Transverse colon (tissue), 4 donors: ENCODE measurements around the gene FAM204A. TPM values are rescaled to one million over a fixed set of nuclear protein-coding genes. Genes with fewer than 3 reads are reported as not detected.

Experiments used
- DNase-seq: peaks from one replicate; pipeline ENCODE4 v3.0.0-alpha.2; 2019
- H3K27ac ChIP-seq, 4 donors: fragments of 200-600 bp; sonication (generic); 2 replicates each; pipeline ENCODE4 v1.5.1; 2016 to 2018; ENCODE audit warnings: inconsistent platforms in 4 of 4
- H3K27me3 ChIP-seq: fragments of 200-600 bp; sonication (generic); 2 replicates; pipeline ENCODE4 v1.5.1; 2017; ENCODE audit warnings: inconsistent platforms
- H3K36me3 ChIP-seq, 4 donors: fragments of 200-600 bp; sonication (generic); 2 replicates each; pipeline ENCODE4 v1.5.1; 2017 to 2019; ENCODE audit warnings: inconsistent platforms in 4 of 4
- H3K4me1 ChIP-seq, 4 donors: fragments of 200-600 bp; sonication (generic); 2 replicates each; pipeline ENCODE4 v1.5.1; 2017 to 2020; ENCODE audit warnings: inconsistent platforms in 4 of 4
- H3K4me3 ChIP-seq, 4 donors: fragments of 200-600 bp; sonication (generic); 1 replicate in 1 of 4; 2 replicates in 3 of 4; pipeline versions ENCODE4 v1.5.1 to v1.6.1; 2017 to 2019; ENCODE audit warnings: inconsistent platforms in 4 of 4
- H3K9me3 ChIP-seq, 2 donors: fragments of 200-600 bp; sonication (generic); 2 replicates each; pipeline ENCODE4 v1.5.1; 2017 to 2019; ENCODE audit warnings: inconsistent platforms in 2 of 2
- EP300 ChIP-seq: sonication (generic); formaldehyde crosslinking; IDR thresholded peaks from one replicate; pipeline ENCODE4 v1.6.1; 2017; ENCODE audit warnings: antibody characterized with exemption, low read depth
- POLR2A ChIP-seq: fragments of 450-650 bp; IDR thresholded peaks from one replicate; pipeline ENCODE4 v1.6.1; 2016; ENCODE audit warnings: antibody characterized with exemption, mild to moderate bottlenecking, moderate library complexity
- POLR2AphosphoS5 ChIP-seq, 3 donors: sonication (generic); formaldehyde crosslinking; IDR thresholded peaks; one replicate each; pipeline ENCODE4 v1.6.1; 2016; ENCODE audit warnings: antibody characterized with exemption in 3 of 3
- WGBS, 2 donors: methylation state at CpG; one replicate each; pipeline ENCODE4 v1.1.5; 2018; ENCODE audit warnings: low coverage in 1 of 2; 5-methylcytosine and 5-hydroxymethylcytosine counted together
- in situ Hi-C, 4 donors: fragments of 200-750 bp; cut with MboI; loops; one replicate each; pipeline versions ENCODE4 v1.15.0 to v1.15.1; 2017; ENCODE audit warnings: low sequenced_read_pairs in 3 of 4, low pct_ligation_motif_present in 1 of 4, low pct_unique_long_range_greater_than_20kb in 1 of 4
- intact Hi-C: fragments of 100-400 bp; cut with DNase I; formaldehyde crosslinking; loops from one replicate; pipeline ENCODE4 v1.15.1; 2023; ENCODE audit warnings: low total_unique reads
- total RNA-seq, 4 donors: library from RNA; depleted of rRNA; stranded (reverse); fragments of >200 nt; gene quantifications; one replicate each; pipeline ENCODE4 v1.1.0, GENCODE V29; 2016
- TF ChIP-seq, protein P1 (sequence below), 5 experiments: fragments of 200-600 bp in 3 of 5; fragments of 450-650 bp in 2 of 5; sonication (generic) in 3 of 5; IDR thresholded peaks; 1 replicate in 2 of 5; 2 replicates in 3 of 5; pipeline ENCODE4 v1.5.1; 2016 to 2017; ENCODE audit warnings: antibody characterized with exemption in 5 of 5, inconsistent platforms in 3 of 5, mild to moderate bottlenecking in 2 of 5, moderate library complexity in 1 of 5

FAM204A gene
- total RNA-seq, 4 donors from 2014 or later, result 16.8 to 35.2 (median 25.4) TPM

DNA sequence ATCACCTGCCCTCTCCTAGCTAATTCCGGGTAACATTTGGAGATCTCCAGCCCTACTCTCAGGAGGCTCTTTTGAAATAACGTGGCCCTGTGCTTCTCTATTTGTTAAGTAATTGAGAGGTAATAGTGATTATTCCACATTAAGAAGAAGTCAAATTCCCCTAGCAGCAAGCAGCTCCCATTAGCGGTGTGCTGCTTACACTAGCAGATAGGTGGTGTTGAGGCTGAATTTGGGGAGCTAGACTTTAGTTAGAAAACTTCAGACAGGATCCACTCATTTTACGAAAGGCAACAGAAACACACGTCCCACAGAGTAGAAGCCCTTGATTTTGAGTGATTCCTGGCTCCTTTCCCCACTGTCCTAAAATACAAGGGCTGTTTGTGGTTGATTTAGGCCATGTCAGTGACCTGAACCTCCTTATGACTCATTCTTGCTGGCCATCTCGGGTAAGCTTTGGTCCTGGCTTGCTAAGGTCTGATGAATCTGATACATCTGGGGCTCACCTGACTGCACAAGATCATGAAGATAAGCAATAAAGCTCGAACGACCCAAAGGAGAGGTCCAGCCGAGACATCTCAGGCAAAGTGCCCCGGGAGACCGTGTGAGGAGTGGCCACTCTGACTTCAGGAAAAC, 77.2 kb downstream of the FAM204A start:
- no peaks in the 10 kb centered on the region for H3K9me3 ChIP-seq
- 74 to 87% methylated on average over 3 to 11 of the region's 11 CpGs for WGBS, 2 donors
- intact Hi-C loops (no loop called here), in situ Hi-C loops (no loop called here)
- TF ChIP-seq EP300, result no peak
- TF ChIP-seq POLR2A, result no peak
- TF ChIP-seq POLR2AphosphoS5 (IDR thresholded peaks at IDR 0.05), result no peak
- TF ChIP-seq, protein P1, sequence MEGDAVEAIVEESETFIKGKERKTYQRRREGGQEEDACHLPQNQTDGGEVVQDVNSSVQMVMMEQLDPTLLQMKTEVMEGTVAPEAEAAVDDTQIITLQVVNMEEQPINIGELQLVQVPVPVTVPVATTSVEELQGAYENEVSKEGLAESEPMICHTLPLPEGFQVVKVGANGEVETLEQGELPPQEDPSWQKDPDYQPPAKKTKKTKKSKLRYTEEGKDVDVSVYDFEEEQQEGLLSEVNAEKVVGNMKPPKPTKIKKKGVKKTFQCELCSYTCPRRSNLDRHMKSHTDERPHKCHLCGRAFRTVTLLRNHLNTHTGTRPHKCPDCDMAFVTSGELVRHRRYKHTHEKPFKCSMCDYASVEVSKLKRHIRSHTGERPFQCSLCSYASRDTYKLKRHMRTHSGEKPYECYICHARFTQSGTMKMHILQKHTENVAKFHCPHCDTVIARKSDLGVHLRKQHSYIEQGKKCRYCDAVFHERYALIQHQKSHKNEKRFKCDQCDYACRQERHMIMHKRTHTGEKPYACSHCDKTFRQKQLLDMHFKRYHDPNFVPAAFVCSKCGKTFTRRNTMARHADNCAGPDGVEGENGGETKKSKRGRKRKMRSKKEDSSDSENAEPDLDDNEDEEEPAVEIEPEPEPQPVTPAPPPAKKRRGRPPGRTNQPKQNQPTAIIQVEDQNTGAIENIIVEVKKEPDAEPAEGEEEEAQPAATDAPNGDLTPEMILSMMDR (IDR thresholded peaks at IDR 0.05), result no peak
- no peaks in the 10 kb centered on the region for H3K4me1 ChIP-seq
- peaks cover 9% of the 10 kb centered on the region for H3K27me3 ChIP-seq
- DNase-seq, result no peak
- H3K4me3 ChIP-seq, result no peak overlapping the region
- no peak overlapping the region for H3K27ac ChIP-seq
- no peaks in the 10 kb centered on the region for H3K36me3 ChIP-seq

DNA sequence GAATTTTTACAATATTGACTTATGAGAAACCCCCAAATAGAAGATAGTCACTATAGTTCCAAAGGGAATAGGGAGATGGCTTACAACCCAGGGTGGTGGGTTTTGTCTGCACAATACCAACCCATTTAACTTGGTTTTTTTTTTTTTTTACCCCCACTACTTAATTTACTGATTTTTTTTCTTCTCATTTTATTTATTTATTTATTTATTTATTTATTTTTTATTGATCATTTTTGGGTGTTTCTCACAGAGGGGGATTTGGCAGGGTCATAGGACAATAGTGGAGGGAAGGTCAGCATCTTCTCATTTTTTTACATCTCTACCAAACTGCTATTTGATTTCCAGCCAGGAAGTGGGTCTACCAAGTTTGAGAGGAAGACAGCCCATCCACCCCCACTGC, 77.9 kb downstream of the FAM204A start:
- no peak for DNase-seq
- H3K27me3 ChIP-seq, result peaks cover 9% of the 10 kb centered on the region
- no peaks in the 10 kb centered on the region for H3K36me3 ChIP-seq
- no peaks in the 10 kb centered on the region for H3K9me3 ChIP-seq
- no peaks in the 10 kb centered on the region for H3K4me1 ChIP-seq
- in situ Hi-C loops, result no loop called here
- intact Hi-C loops, result no loop called here
- H3K4me3 ChIP-seq, result no peak overlapping the region
- no peak overlapping the region for H3K27ac ChIP-seq
- TF ChIP-seq POLR2AphosphoS5 (IDR thresholded peaks at IDR 0.05) (no peak), EP300 (no peak), POLR2A (no peak)
- TF ChIP-seq, protein P1 (IDR thresholded peaks at IDR 0.05), result no peak

DNA sequence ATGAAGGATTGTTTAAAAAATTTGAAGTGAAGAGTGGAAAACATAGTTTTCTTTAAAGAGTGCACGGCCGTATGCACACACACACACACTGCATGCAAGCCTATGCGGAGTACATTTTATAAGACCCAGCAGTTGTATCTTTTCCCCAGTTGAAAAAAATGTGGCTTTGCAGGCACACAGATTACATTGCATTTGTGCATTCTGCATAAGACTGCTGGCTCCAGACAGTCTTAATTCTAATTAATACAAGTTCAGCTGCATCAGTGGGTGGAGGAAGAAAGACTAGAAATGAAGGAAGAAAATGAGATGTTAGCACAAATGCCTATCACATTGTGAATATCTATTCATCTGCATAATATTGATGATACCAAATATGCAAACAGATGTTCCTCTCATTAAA, 79.6 kb downstream of the FAM204A start:
- DNase-seq, result no peak
- 67 to 77% methylated on average over 3 of the region's 3 CpGs for WGBS, 2 donors
- Histone ChIP-seq H3K36me3 (no peaks in the 10 kb centered on the region), H3K4me3 (no peak overlapping the region), H3K9me3 (no peaks in the 10 kb centered on the region), H3K27me3 (peaks cover 5% of the 10 kb centered on the region), H3K4me1 (no peaks in the 10 kb centered on the region), H3K27ac (no peak overlapping the region)
- intact Hi-C loops, result no loop called here
- in situ Hi-C loops, result no loop called here
- TF ChIP-seq, protein P1 (IDR thresholded peaks at IDR 0.05), result no peak
- TF ChIP-seq POLR2AphosphoS5 (IDR thresholded peaks at IDR 0.05) (no peak), EP300 (no peak), POLR2A (no peak)

DNA sequence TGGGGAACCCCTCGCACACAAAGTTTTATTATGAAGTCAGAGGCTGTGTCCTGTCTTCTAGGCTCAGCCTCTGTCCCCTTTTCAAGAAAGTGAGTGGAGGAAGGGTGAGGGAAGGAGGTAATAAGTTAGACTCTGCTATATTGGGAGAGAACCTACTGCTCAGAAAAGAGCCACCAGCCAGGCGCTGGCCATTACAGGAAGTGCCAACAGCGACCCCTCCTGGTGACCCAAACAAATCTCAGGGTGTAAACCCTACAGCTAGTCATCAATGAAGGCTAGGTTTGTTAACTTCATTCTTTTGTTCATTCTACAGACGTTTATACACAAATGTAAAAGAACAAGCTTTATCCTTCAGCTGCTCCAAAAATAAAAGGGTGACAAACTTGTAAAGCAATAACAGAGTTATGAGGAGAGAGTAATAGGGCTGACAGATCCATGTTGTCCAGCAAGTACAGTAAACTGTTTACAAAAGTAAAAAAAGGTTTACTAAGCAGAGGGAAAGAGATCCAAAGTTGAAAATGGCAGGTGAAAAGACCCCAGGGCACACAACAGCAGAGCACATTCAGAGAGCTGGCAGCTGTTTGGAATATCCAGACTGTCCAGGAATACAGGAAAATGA, 82.7 kb downstream of the FAM204A start:
- TF ChIP-seq, protein P1 (IDR thresholded peaks at IDR 0.05), result peak; percentile 44 to 60 (median 51)
- TF ChIP-seq POLR2A, result no peak
- WGBS, 2 donors, result 25% methylated on average over 4 of the region's 4 CpGs; no CpG with 5 or more reads in 1 of the 2 donors
- in situ Hi-C loops (no loop called here), intact Hi-C loops (loop anchor here (5.0 kb wide), 1 partner anchor 1297 kb away; no protein-coding TSS in a partner anchor)
- H3K27me3 ChIP-seq, result peaks cover 6% of the 10 kb centered on the region
- H3K4me1 ChIP-seq, result no peaks in the 10 kb centered on the region
- no peak overlapping the region for H3K27ac ChIP-seq
- H3K36me3 ChIP-seq, result no peaks in the 10 kb centered on the region
- H3K9me3 ChIP-seq, result no peaks in the 10 kb centered on the region
- no peak overlapping the region for H3K4me3 ChIP-seq
- DNase-seq, result peak; percentile 47
